Endothelial cell of umbilical vein (primary cell): ENCODE data around the gene CASP4.

Experiments used
- CTCF ChIP-seq, 2 donors: IDR thresholded peaks; 1 replicate in 1 of 2; 2 replicates in 1 of 2; pipeline ENCODE4 v1.5.1; 2011; ENCODE audit warnings: low read length in 2 of 2, mild to moderate bottlenecking in 2 of 2, moderate library complexity in 2 of 2, control low read depth in 1 of 2, inconsistent platforms in 1 of 2, low read depth in 1 of 2; ENCODE audit not compliant: insufficient read depth in 1 of 2; ENCODE audit errors: extremely low read depth in 1 of 2
- EZH2 ChIP-seq: IDR thresholded peaks from 2 replicates; pipeline ENCODE4 v1.6.1; 2012; ENCODE audit warnings: borderline replicate concordance, low read depth, mild to moderate bottlenecking, moderate library complexity, low read length, inconsistent platforms; ENCODE audit not compliant: severe bottlenecking
- JUN ChIP-seq: IDR thresholded peaks from 2 replicates; pipeline ENCODE4 v1.6.1; 2011; ENCODE audit warnings: borderline replicate concordance, low read depth; ENCODE audit not compliant: insufficient read length, insufficient read depth
- POLR2A ChIP-seq: IDR thresholded peaks from 2 replicates; pipeline ENCODE4 v1.6.1; 2012; ENCODE audit warnings: low read depth, mild to moderate bottlenecking, control low read depth, low read length

DNA sequence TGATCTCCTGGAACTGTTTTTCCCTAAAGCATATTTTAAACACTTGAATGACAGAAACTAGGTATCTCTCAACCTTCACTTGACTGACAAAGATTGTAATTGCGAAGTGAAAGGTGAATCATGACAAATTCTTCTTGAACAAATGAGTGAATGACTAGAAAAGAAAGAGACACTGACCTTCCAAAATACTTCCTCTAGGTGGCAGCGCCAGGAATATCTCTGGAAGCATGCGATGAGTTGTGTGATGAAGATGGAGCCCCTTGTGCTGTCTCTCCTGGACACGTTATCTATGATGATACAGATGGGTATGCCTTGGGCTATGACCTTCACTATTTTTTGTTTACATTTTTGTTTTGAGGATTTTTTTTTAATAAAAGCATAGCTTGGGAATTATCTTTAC is 63.1 kb downstream of the CASP4 start:
- TF ChIP-seq CTCF (IDR thresholded peaks at IDR 0.05; ENCODE audit: extremely low read depth in 1 of 2, insufficient read depth in 1 of 2, low read depth in 1 of 2, low read length in 2 of 2) = no peak
- no peak for TF ChIP-seq POLR2A
- no peak for TF ChIP-seq JUN
- TF ChIP-seq EZH2 = no peak
